ACC112 (cell line): ENCODE measurements around the gene SNTG2.
"Not testable (repeated sequence)": the region's sequence is repeated elsewhere in the genome, so short reads cannot be mapped to it uniquely, and the experiment has no call there.

Experiments
- H2AFZ ChIP-seq: fragments of 200-600 bp; sonication (generic); one replicate; pipeline ENCODE4 v1.6.0; 2017; ENCODE audit warnings: antibody characterized with exemption, low read length; ENCODE audit not compliant: unreplicated experiment
- H3K27ac ChIP-seq: fragments of 200-600 bp; sonication (generic); 2 replicates; pipeline ENCODE4 v1.5.1; 2014; ENCODE audit warnings: low read depth, mild to moderate bottlenecking, antibody characterized with exemption, low read length, moderate library complexity
- H3K27me3 ChIP-seq: fragments of 200-600 bp; sonication (generic); 2 replicates; pipeline ENCODE4 v1.6.1; 2014; ENCODE audit warnings: mild to moderate bottlenecking, antibody characterized with exemption, low read length, moderate library complexity, mixed read lengths; ENCODE audit not compliant: insufficient read depth
- H3K36me3 ChIP-seq: fragments of 200-600 bp; sonication (generic); 2 replicates; pipeline ENCODE4 v1.6.1; 2016; ENCODE audit warnings: mild to moderate bottlenecking, antibody characterized with exemption, low read length, moderate library complexity, mixed read lengths; ENCODE audit not compliant: insufficient read depth
- H3K4me1 ChIP-seq: fragments of 200-600 bp; sonication (generic); one replicate; pipeline ENCODE4 v1.6.1; 2016; ENCODE audit warnings: low read length, mixed read lengths; ENCODE audit not compliant: insufficient read depth, unreplicated experiment, control insufficient read depth
- H3K4me3 ChIP-seq: fragments of 200-600 bp; sonication (generic); 2 replicates; pipeline ENCODE4 v1.5.1; 2014; ENCODE audit warnings: mild to moderate bottlenecking, low read depth, low read length
- H3K79me2 ChIP-seq: fragments of 200-600 bp; sonication (generic); one replicate; pipeline ENCODE4 v1.6.0; 2016; ENCODE audit warnings: low read length; ENCODE audit not compliant: control insufficient read depth, unreplicated experiment, insufficient read depth

The SNTG2 gene

GRCh38 chr2:1400943-1401735 is 450.5 kb downstream of the SNTG2 start:
- Histone ChIP-seq H3K36me3 (no peaks in the 10 kb centered on the region), H3K27me3 (no peaks in the 10 kb centered on the region), H3K27ac (no peak overlapping the region)

GRCh38 chr2:1402064-1402463 is 451.4 kb downstream of the SNTG2 start:
- no peaks in the 10 kb centered on the region for H3K36me3 ChIP-seq
- no peak overlapping the region for H2AFZ ChIP-seq
- no peaks in the 10 kb centered on the region for H3K4me1 ChIP-seq
- no peaks in the 10 kb centered on the region for H3K27me3 ChIP-seq
- no peak overlapping the region for H3K27ac ChIP-seq
- H3K79me2 ChIP-seq = no peaks in the 10 kb centered on the region
- H3K4me3 ChIP-seq = no peak overlapping the region

More at GRCh38 chr2:1400943-1401735, 450.5 kb downstream of the SNTG2 start:
- Histone ChIP-seq H3K79me2 (no peaks in the 10 kb centered on the region), H3K4me3 (no peak overlapping the region), H3K4me1 (no peaks in the 10 kb centered on the region), H2AFZ (no peak overlapping the region)

- no peaks in the 10 kb centered on the region for H3K36me3 ChIP-seq
- H3K27ac ChIP-seq = no peak overlapping the region
- H3K4me1 ChIP-seq = no peaks in the 10 kb centered on the region
- no peaks in the 10 kb centered on the region for H3K27me3 ChIP-seq
- H2AFZ ChIP-seq = no peak overlapping the region
- H3K4me3 ChIP-seq = no peak overlapping the region
- no peaks in the 10 kb centered on the region for H3K79me2 ChIP-seq
Observed at GRCh38 chr2:1403565-1403964, 452.9 kb downstream of the SNTG2 start.

GRCh38 chr2:1405124-1405523 is 454.5 kb downstream of the SNTG2 start:
- Histone ChIP-seq H3K36me3 (no peaks in the 10 kb centered on the region), H3K27me3 (no peaks in the 10 kb centered on the region), H2AFZ (no peak overlapping the region), H3K27ac (no peak overlapping the region), H3K79me2 (no peaks in the 10 kb centered on the region), H3K4me1 (no peaks in the 10 kb centered on the region), H3K4me3 (no peak overlapping the region)

- Histone ChIP-seq H3K36me3 (no peaks in the 10 kb centered on the region), H3K27me3 (no peaks in the 10 kb centered on the region)
Observed at GRCh38 chr2:1405967-1406366, 455.3 kb downstream of the SNTG2 start.

GRCh38 chr2:1406434-1406833 is 455.8 kb downstream of the SNTG2 start:
- H3K79me2 ChIP-seq = no peaks in the 10 kb centered on the region
- H3K36me3 ChIP-seq = no peaks in the 10 kb centered on the region
- no peaks in the 10 kb centered on the region for H3K27me3 ChIP-seq
- H2AFZ ChIP-seq = no peak overlapping the region
- no peaks in the 10 kb centered on the region for H3K4me1 ChIP-seq
- H3K4me3 ChIP-seq = no peak overlapping the region
- H3K27ac ChIP-seq = no peak overlapping the region

More at GRCh38 chr2:1405967-1406366, 455.3 kb downstream of the SNTG2 start:
- Histone ChIP-seq H3K4me3 (no peak overlapping the region), H3K79me2 (no peaks in the 10 kb centered on the region), H2AFZ (no peak overlapping the region), H3K4me1 (no peaks in the 10 kb centered on the region), H3K27ac (no peak overlapping the region)

- Histone ChIP-seq H3K27ac (no peak overlapping the region), H3K79me2 (no peaks in the 10 kb centered on the region), H3K27me3 (no peaks in the 10 kb centered on the region), H3K4me3 (no peak overlapping the region), H2AFZ (no peak overlapping the region), H3K36me3 (no peaks in the 10 kb centered on the region), H3K4me1 (no peaks in the 10 kb centered on the region)
Observed at GRCh38 chr2:1407950-1408675, 457.5 kb downstream of the SNTG2 start.

GRCh38 chr2:1413156-1413710 is 462.6 kb downstream of the SNTG2 start, which contains the start of gene TPO:
TSS of gene TPO (plus strand) at chr2:1413463. CDS start at chr2:1414409, 946 bp downstream.
- no peaks in the 10 kb centered on the region for H3K4me1 ChIP-seq
- H3K4me3 ChIP-seq = no peak within 1 kb of the TSS
- no peaks in the 10 kb centered on the region for H3K27me3 ChIP-seq
- no peaks in the 10 kb centered on the region for H3K36me3 ChIP-seq
- no peak within 1 kb of the TSS for H2AFZ ChIP-seq
- H3K27ac ChIP-seq = no peak within 1 kb of the TSS
- no peaks in the 10 kb centered on the region for H3K79me2 ChIP-seq

GRCh38 chr2:1414121-1414520 is 463.5 kb downstream of the SNTG2 start:
- H3K4me3 ChIP-seq = no peak overlapping the region
- H3K4me1 ChIP-seq = no peaks in the 10 kb centered on the region
- H3K27me3 ChIP-seq = no peaks in the 10 kb centered on the region
- no peak overlapping the region for H2AFZ ChIP-seq
- H3K27ac ChIP-seq = no peak overlapping the region
- H3K36me3 ChIP-seq = no peaks in the 10 kb centered on the region
- H3K79me2 ChIP-seq = no peaks in the 10 kb centered on the region

- not testable (repeated sequence) for H3K27me3 ChIP-seq, H2AFZ ChIP-seq, H3K27ac ChIP-seq, H3K4me3 ChIP-seq, H3K79me2 ChIP-seq, H3K4me1 ChIP-seq, H3K36me3 ChIP-seq
Observed at GRCh38 chr2:1414901-1415300, 464.3 kb downstream of the SNTG2 start.
